Stimulated activated CD4-positive, alpha-beta T cell treated with anti-CD3 and anti-CD28 coated beads, Interleukin-12 subunit alpha, Interleukin-12 subunit beta, amount 100 ng/mL, for 4 hours (primary cell): ENCODE measurements around the gene MFAP3L.

Experiments used
- DNase-seq: peaks from one replicate; pipeline ENCODE4 v3.0.0-alpha.2; 2020

The MFAP3L gene

DNA sequence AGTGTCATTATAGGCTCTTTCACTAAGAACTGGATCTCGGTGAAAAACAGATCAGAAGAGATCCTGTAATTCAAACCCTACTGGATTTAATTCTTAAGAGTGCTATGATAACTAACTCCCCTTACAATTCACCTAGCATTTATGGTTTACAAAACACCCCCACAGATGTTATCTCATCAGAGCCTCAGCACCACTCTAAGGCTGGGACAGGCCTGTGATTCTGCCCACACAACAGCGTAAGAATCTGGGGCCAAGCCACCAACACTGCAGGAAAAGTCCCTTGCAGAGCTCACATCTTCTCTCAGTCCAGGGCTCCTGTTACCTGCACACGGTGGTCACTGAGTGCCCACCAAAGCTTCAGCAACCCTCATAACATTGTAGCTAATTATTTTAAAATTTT lies 8.9 kb downstream of the MFAP3L start:
- DNase-seq, result no peak

- no peak for DNase-seq
These were observed 10.9 kb downstream of the MFAP3L start for GRCh38 chr4:170015285-170015684.

DNA sequence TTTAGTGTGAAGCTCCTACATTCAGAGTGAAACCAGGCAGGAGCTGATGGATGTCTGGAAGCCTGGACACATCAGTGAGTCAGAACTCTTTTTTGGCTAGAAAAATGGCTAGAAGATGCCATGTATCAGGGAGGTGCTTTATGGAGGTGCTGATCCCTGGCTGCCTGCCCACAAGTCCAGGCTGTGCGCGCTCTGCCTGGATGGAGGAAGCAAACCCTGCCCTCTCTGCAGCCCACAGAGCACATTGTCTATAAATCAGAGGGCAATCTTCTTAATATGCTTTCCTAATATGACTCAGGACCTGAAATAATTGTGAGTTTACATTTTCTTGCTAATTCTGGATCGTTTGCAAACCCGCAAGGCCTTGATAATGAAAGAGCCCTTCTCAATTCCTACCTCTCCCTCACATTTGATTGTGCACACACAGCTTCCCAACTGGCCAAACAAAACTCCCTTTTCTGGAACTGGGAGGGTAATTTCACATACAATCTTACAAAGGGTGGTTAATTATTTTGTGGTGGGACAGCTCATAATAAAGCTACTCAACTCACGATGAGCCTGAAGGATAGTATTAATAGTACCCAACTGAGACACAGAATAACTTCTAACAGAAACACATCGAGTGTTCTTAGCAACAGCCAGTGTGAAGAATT lies 11.7 kb downstream of the MFAP3L start:
- DNase-seq, result no peak

DNA sequence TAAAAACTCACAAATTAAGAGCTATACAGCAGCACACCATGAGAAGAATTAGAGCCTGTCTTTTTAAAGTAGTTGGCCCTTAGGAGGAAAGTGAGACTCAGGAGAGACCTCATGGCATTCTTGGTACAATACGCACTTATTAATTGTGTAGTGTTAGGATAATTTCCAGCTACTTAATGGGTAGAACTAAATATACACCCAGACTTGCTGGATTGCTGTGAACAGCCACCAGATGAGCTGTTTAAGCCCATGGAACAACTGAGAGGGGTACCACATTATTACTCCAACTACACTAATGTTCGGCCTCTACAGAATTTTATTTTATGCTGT lies 13.6 kb downstream of the MFAP3L start:
- DNase-seq, result no peak

DNA sequence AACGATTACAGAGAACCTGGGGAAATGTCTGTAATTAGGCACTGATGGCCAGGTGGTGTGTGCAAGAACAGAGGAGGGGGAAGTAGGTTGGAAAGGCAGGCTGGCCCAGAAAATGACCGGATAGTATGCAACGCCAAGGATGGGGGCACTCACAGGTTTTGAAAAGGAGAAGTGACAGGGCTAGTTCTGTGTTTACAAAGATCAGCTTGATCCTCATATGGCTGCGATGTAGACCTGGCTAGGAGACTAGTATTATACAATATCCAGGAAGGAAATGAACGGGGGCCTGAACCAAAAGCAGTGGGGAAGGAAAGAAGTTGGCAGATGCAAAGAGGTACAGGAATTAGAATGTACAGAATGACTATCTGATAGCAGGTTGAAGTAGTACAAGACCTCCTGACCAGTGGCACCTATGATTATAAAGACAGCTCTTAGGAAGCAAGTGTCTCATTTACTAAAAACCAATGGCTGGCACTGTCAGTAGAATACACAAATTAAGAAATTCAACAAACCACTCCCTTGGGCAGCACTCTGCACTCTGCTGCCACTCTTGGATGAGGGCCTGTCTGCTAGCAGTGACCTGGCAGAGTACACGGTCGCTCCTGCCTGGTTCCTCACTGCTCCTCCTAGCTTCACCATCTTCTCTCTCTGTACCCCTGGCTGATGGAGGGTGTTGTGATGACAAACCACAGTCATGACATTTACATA lies 14.1 kb downstream of the MFAP3L start:
- DNase-seq, result no peak

DNA sequence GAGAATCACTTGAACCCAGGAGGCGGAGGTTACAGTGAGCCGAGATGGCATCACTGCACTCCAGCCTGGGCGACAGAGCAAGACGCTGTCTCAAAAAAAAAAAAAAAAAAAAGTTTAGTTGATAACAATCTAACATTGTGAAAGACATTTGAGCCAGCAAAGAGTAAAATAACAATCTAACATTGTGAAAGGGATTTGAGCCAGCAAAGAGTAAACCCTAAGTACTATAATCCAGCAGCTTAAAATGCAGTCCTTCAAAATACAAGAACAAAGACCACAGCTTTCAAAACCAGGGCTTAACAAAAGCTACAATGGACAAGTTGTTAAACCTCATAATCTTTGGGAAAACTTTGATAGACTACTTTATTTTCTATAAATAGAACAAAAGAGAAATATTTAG lies 16.9 kb downstream of the MFAP3L start:
- no peak for DNase-seq

GRCh38 chr4:170008801-170009200 lies 17.4 kb downstream of the MFAP3L start:
- DNase-seq, result no peak

GRCh38 chr4:170008371-170008770 lies 17.8 kb downstream of the MFAP3L start:
- no peak for DNase-seq

- no peak for DNase-seq
These were observed 19.1 kb downstream of the MFAP3L start for GRCh38 chr4:170007113-170007512.

- DNase-seq, result no peak
These were observed 20.7 kb downstream of the MFAP3L start for GRCh38 chr4:170005472-170005871.

DNA sequence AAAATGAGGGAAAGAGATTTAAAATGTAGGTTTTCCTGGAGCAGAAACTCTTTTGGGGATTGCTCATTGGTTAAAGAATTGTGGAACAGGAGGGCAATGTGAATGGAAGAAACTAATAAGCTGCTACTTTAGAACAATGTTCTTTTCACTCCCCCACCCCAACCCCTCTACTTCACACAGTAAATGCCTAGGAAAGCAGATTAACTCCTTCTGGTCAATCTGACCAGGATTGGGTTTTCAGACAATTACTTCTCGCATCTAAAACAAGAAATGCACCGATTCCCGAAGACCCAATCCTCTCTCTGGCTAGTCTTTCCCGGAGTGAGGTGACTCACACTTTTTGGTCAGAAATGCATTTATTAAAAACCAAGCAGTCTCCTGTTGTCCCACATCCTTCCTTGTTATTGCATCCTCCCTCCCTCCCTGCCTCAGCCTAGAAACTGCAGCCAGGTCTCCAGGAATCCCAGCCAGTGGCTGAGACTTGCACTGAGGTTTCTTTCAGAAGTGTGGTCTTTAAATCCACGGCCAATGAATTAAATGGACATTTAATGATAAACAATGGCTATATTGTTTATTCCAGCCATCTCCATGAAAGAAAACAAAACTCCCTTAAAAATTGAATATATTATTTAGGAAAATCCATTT lies 21.4 kb downstream of the MFAP3L start:
- no peak for DNase-seq

- DNase-seq, result no peak
These were observed 22.8 kb downstream of the MFAP3L start for GRCh38 chr4:170003071-170004070.

DNA sequence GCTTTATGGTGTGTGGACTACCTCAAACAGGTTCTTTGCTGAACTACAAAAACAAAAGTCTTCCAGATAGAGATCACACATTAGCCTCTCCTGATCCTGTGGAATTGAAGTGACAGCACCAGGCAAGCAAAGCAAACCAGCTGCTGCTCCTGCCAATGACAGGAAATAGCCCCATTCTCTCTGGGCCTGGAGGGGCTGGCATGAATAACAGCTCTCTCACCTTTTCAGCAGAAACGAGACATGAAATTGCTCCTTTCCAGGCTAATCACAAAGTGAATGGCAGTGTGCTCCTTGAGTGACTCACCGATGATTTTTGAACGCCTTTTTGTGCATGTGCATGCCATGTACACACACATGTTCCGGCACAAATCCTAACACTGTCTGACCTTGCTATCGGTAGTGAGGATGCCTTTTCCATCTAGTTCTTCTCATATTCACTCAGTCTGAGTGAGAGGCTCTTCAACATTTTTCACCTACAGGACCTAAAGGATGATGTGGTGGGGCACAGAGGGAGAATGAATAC lies 24.4 kb downstream of the MFAP3L start:
- DNase-seq, result no peak

DNA sequence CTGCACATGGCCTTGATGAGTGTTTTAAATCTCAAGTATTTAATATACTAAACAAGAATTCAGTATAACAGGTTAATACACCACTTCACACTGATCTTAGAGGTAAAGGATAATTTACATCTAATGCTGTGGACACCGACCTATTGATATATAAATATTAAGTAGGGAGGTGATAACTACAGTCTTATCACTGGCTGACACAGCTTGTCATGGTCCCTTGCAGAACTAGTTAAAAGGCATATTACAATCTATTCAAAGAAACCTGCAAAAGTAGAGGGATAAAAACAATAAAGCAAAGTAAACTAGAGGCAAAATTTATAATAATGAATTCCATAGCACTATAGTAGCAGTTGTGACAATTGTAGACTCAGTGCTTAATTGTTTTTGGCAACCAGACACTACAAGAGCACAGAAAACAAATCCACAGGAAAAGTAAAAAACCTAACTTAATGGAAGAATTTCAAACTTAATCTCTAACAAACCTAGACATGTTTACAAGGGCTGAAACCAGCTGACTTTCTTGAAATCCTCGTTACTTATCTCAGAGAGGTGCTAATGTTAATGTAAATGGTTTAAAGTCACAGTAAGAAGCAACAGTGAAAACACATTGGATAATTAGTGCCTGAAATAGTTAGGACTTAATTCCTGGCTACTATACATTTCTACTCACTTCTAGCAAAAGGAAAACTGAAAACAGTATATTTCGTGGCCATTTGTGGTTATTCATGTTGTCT lies 25.0 kb downstream of the MFAP3L start:
- no peak for DNase-seq

DNA sequence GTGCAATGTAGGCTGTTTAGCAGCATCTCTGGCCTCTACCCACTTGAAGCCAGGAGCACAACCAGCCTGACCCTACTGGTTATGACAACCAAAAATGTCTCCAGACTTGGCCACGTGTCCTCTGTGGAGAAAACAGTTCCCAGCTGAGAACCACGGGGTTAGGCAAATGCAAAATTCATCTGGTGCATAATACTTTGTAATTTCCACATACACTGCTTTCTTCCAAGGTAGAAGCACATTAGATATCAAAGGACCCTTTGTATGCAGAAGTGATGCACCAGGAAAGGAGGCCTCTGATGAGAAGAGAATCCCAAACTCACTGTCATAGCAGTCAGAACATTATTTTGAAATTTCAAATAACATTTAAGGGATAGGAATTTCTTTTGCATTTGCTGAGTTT lies 26.3 kb downstream of the MFAP3L start:
- no peak for DNase-seq

- DNase-seq, result no peak
These were observed 27.2 kb downstream of the MFAP3L start for GRCh38 chr4:169998981-169999380.

DNA sequence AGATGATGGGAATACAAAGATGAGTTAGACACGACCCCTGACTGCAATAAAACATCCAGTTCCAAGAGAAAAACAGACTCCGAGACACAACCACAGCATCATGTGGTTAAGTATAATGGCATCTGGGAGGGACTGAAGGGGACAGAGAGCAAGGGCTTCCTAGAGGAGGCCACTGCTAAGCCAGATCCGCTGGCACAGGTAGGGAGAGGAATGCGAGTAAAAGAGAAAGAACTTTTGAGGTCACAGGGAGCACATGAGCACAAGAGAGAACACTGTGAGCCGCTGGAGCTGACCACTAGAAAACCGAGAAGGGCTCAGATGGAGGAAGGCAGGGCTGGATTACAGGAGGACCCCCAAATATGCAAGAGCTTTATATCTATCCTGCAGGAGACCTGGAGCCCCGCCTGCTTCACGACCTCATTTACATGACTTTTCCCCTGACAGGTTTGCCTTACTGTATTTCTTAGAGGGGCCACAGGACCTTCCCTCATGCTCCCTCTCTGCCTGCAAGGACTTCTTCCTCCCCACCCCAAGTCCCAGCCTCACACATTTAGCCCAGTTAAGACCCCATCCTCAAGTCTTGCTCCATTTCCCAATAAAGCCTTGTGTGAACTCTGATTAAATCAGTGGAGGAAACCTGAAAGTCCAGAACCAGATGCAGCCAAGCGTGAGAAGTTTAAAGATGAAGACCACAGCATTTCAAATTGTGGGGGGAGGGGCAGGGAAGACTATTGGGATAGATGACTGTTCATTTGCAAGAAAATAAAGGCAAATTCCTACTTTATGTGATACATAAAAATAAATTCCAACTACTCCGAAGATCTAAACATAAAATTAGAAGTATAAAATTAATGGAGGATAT lies 29.6 kb downstream of the MFAP3L start:
- no peak for DNase-seq

DNA sequence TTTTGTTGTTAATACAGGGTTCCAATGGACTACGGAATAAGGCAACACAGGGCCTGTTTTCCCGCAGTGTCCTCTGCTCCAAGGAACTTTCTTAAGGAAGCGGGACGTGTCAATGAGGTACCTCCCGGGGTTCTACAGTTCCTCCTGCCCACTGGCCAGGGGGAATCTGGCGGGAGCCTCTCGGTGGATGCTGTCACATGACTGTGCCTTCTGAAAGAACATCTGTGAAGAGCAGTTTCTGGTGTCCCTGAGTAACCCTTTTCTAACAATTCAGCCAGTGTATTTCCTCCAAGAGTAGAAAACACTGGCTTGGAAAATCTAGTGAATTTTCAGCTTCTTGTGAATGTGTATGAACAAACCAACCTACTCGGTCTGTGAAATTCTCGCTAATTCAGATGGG lies 32.7 kb downstream of the MFAP3L start:
- no peak for DNase-seq

DNA sequence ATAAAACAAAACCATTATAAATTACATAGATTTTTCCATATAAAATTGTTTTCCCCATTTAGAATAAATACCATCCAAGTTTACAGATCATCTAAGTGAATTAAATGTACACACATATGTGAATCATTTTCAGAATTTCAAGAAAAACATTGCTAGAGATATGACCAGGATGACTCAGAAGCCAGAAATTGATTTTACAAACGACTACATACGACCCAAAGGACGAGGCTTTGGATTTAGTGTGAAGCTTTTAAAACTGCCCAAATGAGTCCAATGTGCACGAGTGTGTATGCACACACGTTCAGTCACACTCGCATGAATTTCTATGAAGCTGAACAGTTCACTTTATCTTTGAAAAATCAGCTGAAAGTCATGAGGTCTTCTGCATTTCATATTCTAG lies 37.9 kb downstream of the MFAP3L start:
- no peak for DNase-seq

DNA sequence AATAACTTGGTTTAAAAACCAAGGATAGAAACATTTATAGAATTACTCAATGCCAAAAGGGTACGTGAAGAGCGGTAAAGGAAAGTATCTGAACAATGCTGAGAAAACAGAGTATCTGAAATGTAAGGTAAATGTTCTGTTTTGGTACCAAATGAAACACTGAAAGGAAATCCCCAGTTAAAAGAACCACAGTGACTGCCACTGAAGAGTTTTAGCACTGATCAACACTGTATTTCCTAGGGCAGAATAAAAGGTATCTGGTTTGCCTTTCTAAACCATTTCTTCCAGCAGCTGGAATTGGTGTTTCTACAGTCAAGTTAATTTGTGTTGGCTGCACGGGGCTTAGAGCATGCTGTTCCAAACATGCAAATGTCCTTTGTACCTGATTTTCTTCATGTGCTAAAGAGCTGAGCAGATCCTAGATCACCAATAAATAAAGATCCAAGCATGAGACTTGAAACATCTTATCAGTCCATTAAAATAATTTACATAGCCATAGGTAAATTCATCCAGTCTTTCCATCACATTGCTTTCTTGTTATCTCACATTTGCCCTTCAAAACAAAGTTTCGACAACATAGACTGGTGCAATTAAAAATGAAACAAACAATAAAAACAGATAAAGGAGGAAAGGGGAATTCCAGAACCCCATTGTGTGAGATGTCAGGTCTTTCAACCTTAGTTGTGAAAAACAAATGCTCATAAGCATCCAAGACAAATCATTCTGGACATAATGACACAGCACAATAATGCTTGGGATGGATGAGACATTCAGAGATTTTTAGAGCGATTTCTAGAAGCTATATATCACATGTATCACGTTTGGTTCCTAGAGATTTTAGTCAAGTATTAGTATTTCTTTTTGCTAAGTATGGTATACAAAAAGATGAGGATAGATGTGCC lies 38.6 kb downstream of the MFAP3L start:
- DNase-seq, result no peak
